Breast epithelium (tissue), 3 donors: ENCODE data around the gene COL18A1.
"Not testable (repeated sequence)": the region's sequence is repeated elsewhere in the genome, so short reads cannot be mapped to it uniquely, and the experiment has no call there.

ENCODE experiments used
- CTCF ChIP-seq, 3 donors: fragments of 450-650 bp; IDR thresholded peaks; one replicate each; pipeline ENCODE4 v1.5.1; 2016 to 2017; ENCODE audit warnings: antibody characterized with exemption in 3 of 3, mild to moderate bottlenecking in 3 of 3, moderate library complexity in 3 of 3
- POLR2A ChIP-seq: fragments of 450-650 bp; IDR thresholded peaks from one replicate; pipeline ENCODE4 v1.6.1; 2016; ENCODE audit warnings: antibody characterized with exemption, mild to moderate bottlenecking, moderate library complexity

- TF ChIP-seq CTCF (IDR thresholded peaks at IDR 0.05); POLR2A: not testable (repeated sequence)
Observed at GRCh38 chr21:45527151-45527999, 122.4 kb downstream of the COL18A1 start.
